Vagina (tissue), 2 donors: Measurements from ENCODE around the gene MND1.

Experiments
- CTCF ChIP-seq, 3 experiments: fragments of 450-650 bp in 2 of 3; fragments of 200-600 bp in 1 of 3; sonication (generic) in 1 of 3; IDR thresholded peaks; one replicate each; pipeline ENCODE4 v1.5.1; 2017 to 2019; ENCODE audit warnings: antibody characterized with exemption in 3 of 3, mild to moderate bottlenecking in 2 of 3, moderate library complexity in 2 of 3
- POLR2A ChIP-seq, 2 donors: fragments of 450-650 bp; IDR thresholded peaks; one replicate each; pipeline ENCODE4 v1.6.1; 2017; ENCODE audit warnings: antibody characterized with exemption in 2 of 2, mild to moderate bottlenecking in 2 of 2, moderate library complexity in 2 of 2

GRCh38 chr4:153421941-153422340 is 77.5 kb downstream of the MND1 start:
- TF ChIP-seq CTCF (IDR thresholded peaks at IDR 0.05) (no peak), POLR2A (IDR thresholded peaks at IDR 0.05) (no peak)
